ENCODE data around the gene KCNE5. TPM values are rescaled to one million over a fixed set of nuclear protein-coding genes. Genes with fewer than 3 reads are reported as not detected.
"Not testable (repeated sequence)": the region's sequence is repeated elsewhere in the genome, so short reads cannot be mapped to it uniquely, and the experiment has no call there.

The KCNE5 gene
- total and polyA plus RNA-seq, 12 donors = 0.20 to 0.67 (median 0.26) TPM; not detected in 2

DNA sequence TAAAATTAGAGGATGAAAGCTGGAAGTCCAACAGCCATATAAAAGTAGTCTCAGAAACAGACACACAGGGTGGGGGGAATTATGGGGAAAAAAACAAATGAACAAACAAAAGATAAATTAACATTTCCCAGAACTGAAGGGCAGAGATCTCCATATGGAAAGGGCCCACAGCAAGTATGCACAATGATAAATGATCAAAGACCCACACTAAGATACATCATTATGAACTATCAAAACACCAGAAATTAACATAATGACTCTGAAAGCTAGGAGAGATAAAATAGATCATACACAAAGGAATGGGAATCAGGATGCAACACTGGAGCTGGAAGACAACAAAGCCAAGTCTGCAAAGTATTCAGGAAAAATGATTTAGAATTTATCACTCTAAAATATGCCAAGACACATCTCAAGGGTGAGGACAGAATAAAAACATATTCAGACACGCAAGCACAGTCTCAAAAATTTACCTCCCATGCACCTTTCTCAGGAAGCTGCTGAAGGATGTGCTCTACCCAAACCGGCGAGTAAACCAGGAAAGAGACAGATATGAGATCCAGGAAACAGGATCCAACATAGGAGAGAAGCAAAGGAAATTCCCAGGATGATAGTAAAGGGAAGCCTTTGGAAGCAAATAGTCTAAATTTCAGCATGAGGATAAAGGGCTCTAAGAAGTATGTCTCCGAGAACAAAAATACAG is 30.7 kb upstream of the KCNE5 start:
- no peaks in the 10 kb centered on the region for H3K9me3 ChIP-seq
- intact Hi-C loops (cut with DNase I) = no loop called here
- no peak for ATAC-seq

DNA sequence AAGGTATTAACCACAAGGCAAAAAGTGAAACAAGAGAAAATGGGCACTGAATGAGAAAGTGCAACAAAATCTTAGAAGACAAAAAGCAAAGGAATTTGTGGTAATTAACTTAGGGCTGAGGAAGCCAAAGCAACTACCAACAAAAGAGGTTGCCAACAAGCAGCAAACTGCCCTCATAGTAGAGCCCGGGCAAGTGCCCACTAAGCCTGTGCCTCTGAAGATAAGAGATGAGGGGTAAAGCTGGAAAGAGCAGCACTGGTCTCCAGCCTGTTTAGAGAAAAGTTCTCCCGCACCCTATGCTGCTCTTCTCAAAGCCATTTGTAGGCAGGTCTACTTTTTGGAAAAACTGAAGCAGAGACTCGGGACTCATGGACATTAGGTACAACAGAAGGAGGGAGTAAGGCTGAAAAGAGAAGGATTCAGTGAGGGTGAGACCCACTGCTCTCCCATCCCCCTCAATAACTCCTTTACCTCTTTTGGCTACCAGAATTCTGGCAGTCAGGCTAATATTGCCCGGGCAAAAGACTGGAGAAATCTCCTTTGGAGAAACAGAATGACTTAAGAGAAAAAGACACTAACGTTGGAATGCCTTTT is 29.6 kb upstream of the KCNE5 start:
- TF ChIP-seq, protein P1, sequence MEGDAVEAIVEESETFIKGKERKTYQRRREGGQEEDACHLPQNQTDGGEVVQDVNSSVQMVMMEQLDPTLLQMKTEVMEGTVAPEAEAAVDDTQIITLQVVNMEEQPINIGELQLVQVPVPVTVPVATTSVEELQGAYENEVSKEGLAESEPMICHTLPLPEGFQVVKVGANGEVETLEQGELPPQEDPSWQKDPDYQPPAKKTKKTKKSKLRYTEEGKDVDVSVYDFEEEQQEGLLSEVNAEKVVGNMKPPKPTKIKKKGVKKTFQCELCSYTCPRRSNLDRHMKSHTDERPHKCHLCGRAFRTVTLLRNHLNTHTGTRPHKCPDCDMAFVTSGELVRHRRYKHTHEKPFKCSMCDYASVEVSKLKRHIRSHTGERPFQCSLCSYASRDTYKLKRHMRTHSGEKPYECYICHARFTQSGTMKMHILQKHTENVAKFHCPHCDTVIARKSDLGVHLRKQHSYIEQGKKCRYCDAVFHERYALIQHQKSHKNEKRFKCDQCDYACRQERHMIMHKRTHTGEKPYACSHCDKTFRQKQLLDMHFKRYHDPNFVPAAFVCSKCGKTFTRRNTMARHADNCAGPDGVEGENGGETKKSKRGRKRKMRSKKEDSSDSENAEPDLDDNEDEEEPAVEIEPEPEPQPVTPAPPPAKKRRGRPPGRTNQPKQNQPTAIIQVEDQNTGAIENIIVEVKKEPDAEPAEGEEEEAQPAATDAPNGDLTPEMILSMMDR (IDR thresholded peaks at IDR 0.05) = no peak
- Histone ChIP-seq H3K4me3 (no peak overlapping the region), H3K27ac (no peak overlapping the region), H3K9me3 (no peaks in the 10 kb centered on the region), H3K36me3 (peaks cover 0 to 36% (median 0%) of the 10 kb centered on the region in 9 donors), H3K4me1 (no peaks in the 10 kb centered on the region), H3K27me3 (peaks cover 0 to 4% (median 0%) of the 10 kb centered on the region in 7 donors)
- ATAC-seq (no peak), DNase-seq (no peak)
- intact Hi-C loops (cut with DNase I) = no loop called here
- WGBS, 2 donors = 77 to 78% methylated on average over 5 of the region's 5 CpGs

More for the DNA sequence above, 30.7 kb upstream of the KCNE5 start:
- TF ChIP-seq, protein P1 (IDR thresholded peaks at IDR 0.05) = no peak
- H3K27ac ChIP-seq = no peak overlapping the region
- no peak for DNase-seq
- H3K36me3 ChIP-seq = peaks cover 0 to 40% (median 0%) of the 10 kb centered on the region in 9 donors
- H3K4me1 ChIP-seq = peaks cover 0 to 4% (median 0%) of the 10 kb centered on the region in 9 donors
- H3K4me3 ChIP-seq = no peak overlapping the region
- 56 to 63% methylated on average over 4 of the region's 4 CpGs for WGBS, 2 donors
- peaks cover 0 to 4% (median 0%) of the 10 kb centered on the region in 7 donors for H3K27me3 ChIP-seq

DNA sequence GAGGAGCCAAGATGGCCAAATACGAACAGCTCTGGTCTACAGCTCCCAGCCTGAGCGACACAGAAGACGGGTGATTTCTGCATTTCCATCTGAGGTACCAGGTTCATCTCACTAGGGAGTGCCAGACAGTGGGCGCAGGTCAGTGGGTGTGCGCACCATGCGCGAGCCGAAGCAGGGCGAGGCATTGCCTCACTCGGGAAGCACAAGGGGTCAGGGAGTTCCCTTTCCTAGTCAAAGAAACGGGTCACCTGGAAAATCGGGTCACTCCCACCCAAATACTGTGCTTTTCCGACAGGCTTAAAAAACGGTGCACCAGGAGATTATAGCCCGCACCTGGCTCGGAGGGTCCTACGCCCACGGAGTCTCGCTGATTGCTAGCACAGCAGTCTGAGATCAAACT is 19.7 kb upstream of the KCNE5 start:
- intact Hi-C loops (cut with DNase I); H3K27me3 ChIP-seq; H3K4me1 ChIP-seq; H3K4me3 ChIP-seq; H3K9me3 ChIP-seq; H3K36me3 ChIP-seq; H3K27ac ChIP-seq; ATAC-seq; DNase-seq: not testable (repeated sequence)
- WGBS, 2 donors = 93 to 95% methylated on average over 18 to 19 of the region's 19 CpGs

GRCh38 chrX:109643687-109644086 is 18.7 kb upstream of the KCNE5 start:
- no peak overlapping the region for H3K27ac ChIP-seq
- no peaks in the 10 kb centered on the region for H3K9me3 ChIP-seq
- no peak for DNase-seq
- no peaks in the 10 kb centered on the region for H3K4me1 ChIP-seq
- 88 to 98% methylated on average over 2 of the region's 2 CpGs for WGBS, 2 donors
- H3K27me3 ChIP-seq = peaks cover 0 to 6% (median 0%) of the 10 kb centered on the region in 7 donors
- H3K36me3 ChIP-seq = peaks cover 0 to 9% (median 0%) of the 10 kb centered on the region in 9 donors
- ATAC-seq = no peak
- TF ChIP-seq, protein P1 (IDR thresholded peaks at IDR 0.05) = no peak
- no peak overlapping the region for H3K4me3 ChIP-seq
- intact Hi-C loops (cut with DNase I) = no loop called here

GRCh38 chrX:109638158-109638557 is 13.2 kb upstream of the KCNE5 start:
- no peak overlapping the region for H3K4me3 ChIP-seq
- H3K4me1 ChIP-seq = no peaks in the 10 kb centered on the region
- 96 to 100% methylated on average over 1 of the region's 1 CpG for WGBS, 2 donors
- H3K27ac ChIP-seq = no peak overlapping the region
- H3K27me3 ChIP-seq = peaks cover 0 to 12% (median 0%) of the 10 kb centered on the region in 7 donors
- ATAC-seq = no peak
- H3K9me3 ChIP-seq = no peaks in the 10 kb centered on the region
- no peak for DNase-seq
- H3K36me3 ChIP-seq = peaks cover 0 to 9% (median 0%) of the 10 kb centered on the region in 9 donors
- TF ChIP-seq, protein P1 (IDR thresholded peaks at IDR 0.05) = no peak
- intact Hi-C loops (cut with DNase I) = loop anchor here in 1 of 10 donors (10.0 kb wide), 1 partner anchor 153 kb away; the partner anchor contains the start of gene GUCY2F

- H3K27ac ChIP-seq, ATAC-seq, DNase-seq, H3K9me3 ChIP-seq, H3K36me3 ChIP-seq, H3K4me1 ChIP-seq, H3K4me3 ChIP-seq: not testable (repeated sequence)
- H3K27me3 ChIP-seq = peaks cover 0 to 13% (median 0%) of the 10 kb centered on the region in 7 donors
- WGBS, 2 donors = 88 to 91% methylated on average over 2 of the region's 2 CpGs
- intact Hi-C loops (cut with DNase I) = loop anchor here in 1 of 10 donors (10.0 kb wide), 1 partner anchor 153 kb away; the partner anchor contains the start of gene GUCY2F
These were observed 12.5 kb upstream of the KCNE5 start for GRCh38 chrX:109637477-109637876.
